A549 (cell line): ENCODE data around the gene SLC10A7. TPM values are rescaled to one million over a fixed set of nuclear protein-coding genes. Genes with fewer than 3 reads are reported as not detected.

Experiments
- ATAC-seq, 2 experiments: fragments of 200-7000 bp in 1 of 2; fragments of >200 bp in 1 of 2; cut with Nextera tagmentation in 1 of 2; cut with Tn5 transposase in 1 of 2; 3 replicates each; pipeline versions ENCODE4 v1.8.0 to v1.9.1; 2018 to 2020; ENCODE audit warnings: mild to moderate bottlenecking in 1 of 2, moderate library complexity in 1 of 2
- CTCF ChIA-PET: fragments of 300-600 bp; sonication (Branson Sonifier 250); formaldehyde crosslinking; extraction: SDS; loops from one replicate; lab custom pipeline; 2021; ENCODE audit warnings: antibody characterized with exemption, inconsistent platforms; lab: Yijun Ruan, JAX
- POLR2A ChIA-PET: fragments of 350-600 bp; formaldehyde crosslinking; extraction: SDS; loops from one replicate; lab custom pipeline; 2021; ENCODE audit warnings: antibody characterized with exemption, inconsistent platforms; lab: Yijun Ruan, JAX
- DNase-seq, 2 experiments: peaks; one replicate each; pipeline versions ENCODE4 v3.0.0 to v3.0.0-alpha.2; 2011 to 2016; ENCODE audit warnings: low read depth in 1 of 2, low spot score in 1 of 2
- FAIRE-seq: peaks from 2 replicates; lab custom pipeline; 2011; peaks lifted over from hg19 to GRCh38; lab: Jason Lieb, UNC
- H3K27ac ChIP-seq, 2 experiments: fragments of >200 bp; sonication (Bioruptor Twin); formaldehyde crosslinking; 3 replicates each; pipeline ENCODE4 v1.5.1; 2016 to 2017
- H3K4me1 ChIP-seq: fragments of >200 bp; sonication (Bioruptor Twin); formaldehyde crosslinking; 3 replicates; pipeline ENCODE4 v1.6.1; 2016
- H3K4me2 ChIP-seq: fragments of >200 bp; sonication (Bioruptor Twin); formaldehyde crosslinking; 3 replicates; pipeline ENCODE4 v1.6.1; 2016
- H3K4me3 ChIP-seq: fragments of >200 bp; sonication (Bioruptor Twin); formaldehyde crosslinking; 3 replicates; pipeline ENCODE4 v1.5.1; 2016
- H3K9me3 ChIP-seq: fragments of >200 bp; sonication (Bioruptor Twin); formaldehyde crosslinking; 3 replicates; pipeline ENCODE4 v1.6.1; 2016
- ATOH8 ChIP-seq: fragments of 250-450 bp; sonication (Bioruptor Pico); IDR thresholded peaks from 2 replicates; pipeline ENCODE4 v1.5.0; 2020; ENCODE audit warnings: low read depth, mild to moderate bottlenecking, moderate library complexity
- BHLHE40 ChIP-seq: IDR thresholded peaks from 2 replicates; pipeline ENCODE4 v1.6.1; 2012; ENCODE audit warnings: low read depth, low read length, inconsistent platforms
- CBX2 ChIP-seq: fragments of 200-600 bp; sonication (generic); IDR thresholded peaks from 2 replicates; pipeline ENCODE4 v1.6.1; 2016; ENCODE audit warnings: low read depth, mild to moderate bottlenecking, borderline replicate concordance
- EHMT2 ChIP-seq: fragments of 200-600 bp; sonication (generic); IDR thresholded peaks from 2 replicates; pipeline ENCODE4 v1.6.1; 2016; ENCODE audit warnings: antibody characterized with exemption, low read depth, mild to moderate bottlenecking, moderate library complexity
- ELK1 ChIP-seq: fragments of 150-350 bp; IDR thresholded peaks from 2 replicates; pipeline ENCODE4 v1.6.1; 2014; ENCODE audit warnings: low read depth, mild to moderate bottlenecking, low read length
- EP300 ChIP-seq, 2 experiments: fragments of >200 bp; sonication (Bioruptor Twin); formaldehyde crosslinking; IDR thresholded peaks; 2 replicates in 1 of 2; 3 replicates in 1 of 2; pipeline ENCODE4 v1.6.1; 2016 to 2017
- GATA3 ChIP-seq: IDR thresholded peaks from 2 replicates; pipeline ENCODE4 v1.6.1; 2012; ENCODE audit warnings: borderline replicate concordance
- HDAC2 ChIP-seq: fragments of 200-600 bp; sonication (generic); IDR thresholded peaks from 2 replicates; pipeline ENCODE4 v1.6.1; 2016
- HES2 ChIP-seq: fragments of >200 bp; sonication (Bioruptor Twin); formaldehyde crosslinking; IDR thresholded peaks from 2 replicates; pipeline ENCODE4 v1.6.1; 2016
- HEYL ChIP-seq: fragments of 250-450 bp; sonication (Bioruptor Pico); IDR thresholded peaks from 2 replicates; pipeline ENCODE4 v1.8.0; 2021; ENCODE audit warnings: mild to moderate bottlenecking, moderate library complexity
- HOXB5 ChIP-seq: fragments of 250-450 bp; sonication (Bioruptor Pico); IDR thresholded peaks from 2 replicates; pipeline ENCODE4 v1.5.0; 2020; ENCODE audit warnings: mild to moderate bottlenecking, moderate library complexity
- MAFK ChIP-seq: fragments of 450-650 bp; IDR thresholded peaks from 2 replicates; pipeline ENCODE4 v1.6.1; 2014; ENCODE audit not compliant: partially characterized antibody
- MYC ChIP-seq: IDR thresholded peaks from 2 replicates; pipeline ENCODE4 v1.6.1; 2012; ENCODE audit warnings: mild to moderate bottlenecking, inconsistent platforms, low read length, improper control_type of control experiment, borderline replicate concordance
- NFE2L2 ChIP-seq: fragments of 150-350 bp; conservative IDR thresholded peaks from 2 replicates; pipeline ENCODE4 v1.6.1; 2014; ENCODE audit warnings: low read length
- NPAS2 ChIP-seq: fragments of 250-450 bp; sonication (Bioruptor Pico); IDR thresholded peaks from 2 replicates; pipeline ENCODE4 v1.8.0; 2022; ENCODE audit warnings: mild to moderate bottlenecking, moderate library complexity, borderline replicate concordance
- POLR2A ChIP-seq: IDR thresholded peaks from 2 replicates; pipeline ENCODE4 v1.6.1; 2012; ENCODE audit warnings: mild to moderate bottlenecking, low read length
- POLR2AphosphoS2 ChIP-seq: conservative IDR thresholded peaks from 2 replicates; pipeline ENCODE4 v1.6.1; 2012; ENCODE audit warnings: low read length, improper control_type of control experiment, inconsistent platforms
- RCOR1 ChIP-seq: fragments of 150-350 bp; IDR thresholded peaks from 2 replicates; pipeline ENCODE4 v1.6.1; 2014; ENCODE audit warnings: antibody characterized with exemption, low read length, low read depth
- RFX5 ChIP-seq: fragments of 450-650 bp; IDR thresholded peaks from 2 replicates; pipeline ENCODE4 v1.7.1; 2014; ENCODE audit warnings: antibody characterized with exemption, mild to moderate bottlenecking, moderate library complexity
- RNF2 ChIP-seq: fragments of 200-600 bp; sonication (generic); IDR thresholded peaks from 2 replicates; pipeline ENCODE4 v1.6.1; 2016; ENCODE audit warnings: low read depth, mild to moderate bottlenecking, antibody characterized with exemption, moderate library complexity, borderline replicate concordance
- SMC3 ChIP-seq: fragments of >200 bp; sonication (Bioruptor Twin); formaldehyde crosslinking; IDR thresholded peaks from 3 replicates; pipeline ENCODE4 v1.6.1; 2018; ENCODE audit warnings: inconsistent platforms
- USF2 ChIP-seq: fragments of 450-650 bp; IDR thresholded peaks from 2 replicates; pipeline ENCODE4 v1.6.1; 2014; ENCODE audit warnings: antibody characterized with exemption
- ZC3H11A ChIP-seq: fragments of 450-650 bp; IDR thresholded peaks from 2 replicates; pipeline ENCODE4 v1.6.1; 2014; ENCODE audit warnings: antibody characterized with exemption, mild to moderate bottlenecking
- ZNF302 ChIP-seq: fragments of 250-450 bp; sonication (Bioruptor Pico); IDR thresholded peaks from 2 replicates; pipeline ENCODE4 v1.9.0; 2021; ENCODE audit warnings: inconsistent platforms, mild to moderate bottlenecking, moderate library complexity
- ZSCAN20 ChIP-seq: fragments of 250-450 bp; sonication (Bioruptor Pico); IDR thresholded peaks from 2 replicates; pipeline ENCODE4 v1.8.0; 2022; ENCODE audit warnings: mild to moderate bottlenecking, moderate library complexity
- WGBS: methylation state at CpG from one replicate; pipeline ENCODE4 v1.1.6; 2017; ENCODE audit errors: missing lambda C conversion rate; 5-methylcytosine and 5-hydroxymethylcytosine counted together
- polyA plus RNA-seq, 4 experiments: library from polyadenylated mRNA; depleted of rRNA in 3 of 4; stranded (reverse); fragments of >200 nt; fragmentation: RNase III in 1 of 4; extraction: RNeasy Plus Mini Kit Qiagen cat#74134 plus additional on column Dnase treatment in 1 of 4; gene quantifications; 2 replicates in 3 of 4; 3 replicates in 1 of 4; pipeline ENCODE4 v1.2.3, GENCODE V29; 2011 to 2017
- TF ChIP-seq, protein P1 (sequence below): IDR thresholded peaks from 2 replicates; pipeline ENCODE4 v1.6.1; 2012; ENCODE audit warnings: low read depth, borderline replicate concordance

The SLC10A7 gene
- polyA plus RNA-seq, 2 of the 4 experiments (the other 2 are of a cell fraction), result 1.3 to 6.5 TPM

- 85% methylated on average over 5 of the region's 5 CpGs for WGBS
- DNase-seq (no peak), FAIRE-seq (no peak), ATAC-seq (no peak)
- no peaks in the 10 kb centered on the region for H3K9me3 ChIP-seq
- no peak overlapping the region for H3K4me2 ChIP-seq
- H3K27ac ChIP-seq, result no peak overlapping the region
- TF ChIP-seq ZNF302 (CRISPR knock-in tag), result no peak
- no peak for TF ChIP-seq MYC
- H3K4me1 ChIP-seq, result no peaks in the 10 kb centered on the region
- no peak overlapping the region for H3K4me3 ChIP-seq
- POLR2A ChIA-PET, result no interaction called here
- CTCF ChIA-PET, result interaction anchor here (0.7 kb wide), 1 partner anchor 211 kb away, joined by 4 read pairs; no protein-coding TSS in a partner anchor
These were observed 248.4 kb downstream of the SLC10A7 start for GRCh38 chr4:146273204-146273901.

DNA sequence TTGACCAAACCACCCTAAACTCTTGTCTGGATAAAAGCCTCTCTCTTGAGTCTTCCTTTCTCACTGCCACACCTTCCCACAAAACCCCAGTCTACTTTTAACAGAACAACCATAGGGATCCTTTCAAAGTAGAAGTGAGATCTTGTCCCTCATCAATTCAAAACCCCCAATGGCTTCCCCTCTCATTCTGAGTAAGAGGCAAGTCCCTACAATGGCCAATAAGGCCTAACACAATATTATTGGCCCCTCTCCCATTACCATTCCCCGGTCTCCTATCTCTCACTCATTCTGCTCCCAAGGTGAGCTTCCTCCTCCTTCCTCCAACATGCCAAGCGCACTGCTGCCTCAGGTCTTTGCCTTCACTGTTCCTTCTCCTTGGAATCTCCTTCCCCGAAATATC, 250.3 kb downstream of the SLC10A7 start:
- H3K27ac ChIP-seq, result no peak overlapping the region
- CTCF ChIA-PET, result no interaction called here
- no peaks in the 10 kb centered on the region for H3K9me3 ChIP-seq
- no peak overlapping the region for H3K4me3 ChIP-seq
- no peak for DNase-seq
- ATAC-seq, result no peak
- TF ChIP-seq USF2 (no peak), EHMT2 (no peak), NFE2L2 (no peak), HDAC2 (no peak), RFX5 (no peak), NPAS2 (no peak), POLR2A (no peak), MAFK (no peak)
- TF ChIP-seq, protein P1, sequence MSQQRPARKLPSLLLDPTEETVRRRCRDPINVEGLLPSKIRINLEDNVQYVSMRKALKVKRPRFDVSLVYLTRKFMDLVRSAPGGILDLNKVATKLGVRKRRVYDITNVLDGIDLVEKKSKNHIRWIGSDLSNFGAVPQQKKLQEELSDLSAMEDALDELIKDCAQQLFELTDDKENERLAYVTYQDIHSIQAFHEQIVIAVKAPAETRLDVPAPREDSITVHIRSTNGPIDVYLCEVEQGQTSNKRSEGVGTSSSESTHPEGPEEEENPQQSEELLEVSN, result no peak
- no peak overlapping the region for H3K4me2 ChIP-seq
- 83% methylated on average over 3 of the region's 3 CpGs for WGBS
- POLR2A ChIA-PET, result no interaction called here
- no peak for FAIRE-seq
- no peaks in the 10 kb centered on the region for H3K4me1 ChIP-seq

DNA sequence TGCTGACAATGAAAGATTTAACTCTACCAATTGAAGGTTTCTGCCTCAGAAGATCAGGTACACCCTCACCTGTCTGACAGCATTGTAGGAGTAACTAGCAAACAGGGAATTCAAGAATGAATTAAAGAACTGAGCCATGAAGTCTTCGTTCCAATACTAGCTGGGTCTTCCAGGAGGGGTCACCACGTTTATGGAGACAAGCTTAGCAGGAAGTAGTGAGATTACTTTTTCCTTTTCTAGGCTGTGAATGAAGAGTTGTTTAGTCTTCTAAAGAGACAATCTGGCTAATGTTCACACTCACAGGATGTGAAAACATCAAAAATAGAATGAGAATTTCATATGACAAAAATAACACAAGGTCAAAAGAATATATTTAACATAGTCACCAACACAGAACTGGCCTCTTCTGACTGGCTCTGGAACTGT, 252.5 kb downstream of the SLC10A7 start:
- FAIRE-seq, result no peak
- TF ChIP-seq RCOR1 (no peak), BHLHE40 (no peak), EP300 (IDR thresholded peaks at IDR 0.05) (no peak), POLR2AphosphoS2 (no peak), HEYL (CRISPR knock-in tag) (no peak), NPAS2 (no peak), CBX2 (no peak), ZSCAN20 (CRISPR knock-in tag) (no peak), GATA3 (no peak), ELK1 (no peak), MYC (no peak), HES2 (no peak), HOXB5 (no peak), RNF2 (no peak), SMC3 (no peak), ATOH8 (CRISPR knock-in tag) (no peak), ZC3H11A (no peak), NFE2L2 (no peak)
- TF ChIP-seq, all 56 proteins: peak for 0
- CTCF ChIA-PET, result no interaction called here

More for the DNA sequence above, 252.5 kb downstream of the SLC10A7 start:
- H3K4me3 ChIP-seq, result no peak overlapping the region
- DNase-seq (no peak), ATAC-seq (no peak)
- H3K4me2 ChIP-seq, result no peak overlapping the region
- H3K9me3 ChIP-seq, result no peaks in the 10 kb centered on the region
- no peaks in the 10 kb centered on the region for H3K4me1 ChIP-seq
- no peak overlapping the region for H3K27ac ChIP-seq
- POLR2A ChIA-PET, result no interaction called here
- WGBS, result 75% methylated on average over 2 of the region's 2 CpGs
